Adrenal gland (tissue), 12 donors: Measurements from ENCODE around the gene SIM1. TPM values are rescaled to one million over a fixed set of nuclear protein-coding genes. Genes with fewer than 3 reads are reported as not detected.

ENCODE experiments used
- DNase-seq, 7 donors: peaks; one replicate each; pipeline ENCODE4 v3.0.0-alpha.2; 2019 to 2020
- H3K27ac ChIP-seq, 5 donors: fragments of 200-600 bp; sonication (generic) in 4 of 5; 1 replicate in 3 of 5; 2 replicates in 2 of 5; pipeline versions ENCODE4 v1.5.1 to v1.8.0; 2016 to 2020; ENCODE audit warnings: mild to moderate bottlenecking in 1 of 5
- H3K27me3 ChIP-seq: fragments of 200-600 bp; 2 replicates; pipeline ENCODE4 v1.8.0; 2021
- H3K36me3 ChIP-seq, 2 donors: fragments of 200-600 bp; replicated peaks in 1 of 2; 1 replicate in 1 of 2; 2 replicates in 1 of 2; pipeline versions ENCODE4 v1.5.1 to v1.8.0; 2018 to 2022
- H3K4me1 ChIP-seq, 2 donors: fragments of 200-600 bp; replicated peaks in 1 of 2; 1 replicate in 1 of 2; 2 replicates in 1 of 2; pipeline versions ENCODE4 v1.5.1 to v1.8.0; 2018 to 2021
- H3K4me3 ChIP-seq, 4 donors: fragments of 200-600 bp; sonication (generic) in 3 of 4; one replicate each; pipeline ENCODE4 v1.5.1; 2016 to 2018
- H3K9me3 ChIP-seq, 3 donors: fragments of 200-600 bp; sonication (generic) in 1 of 3; replicated peaks in 1 of 3; 1 replicate in 2 of 3; 2 replicates in 1 of 3; pipeline versions ENCODE4 v1.5.1 to v1.8.0; 2016 to 2021
- CTCF ChIP-seq, 6 experiments: fragments of 450-650 bp in 4 of 6; fragments of 200-600 bp in 2 of 6; sonication (generic) in 1 of 6; IDR thresholded peaks; 1 replicate in 5 of 6; 2 replicates in 1 of 6; pipeline versions ENCODE4 v1.5.1 to v1.8.0; 2016 to 2021; ENCODE audit warnings: antibody characterized with exemption in 6 of 6, mild to moderate bottlenecking in 2 of 6, moderate library complexity in 1 of 6
- POLR2A ChIP-seq, 2 donors: fragments of 450-650 bp; IDR thresholded peaks; one replicate each; pipeline ENCODE4 v1.6.1; 2017; ENCODE audit warnings: antibody characterized with exemption in 2 of 2, mild to moderate bottlenecking in 2 of 2, moderate library complexity in 1 of 2
- WGBS, 4 donors: extraction: QIAGEN DNeasy Blood & Tissue Kit in 2 of 4; methylation state at CpG; one replicate each; pipeline versions ENCODE4 v1.1.5 to v1.1.7; 2013 to 2017; 5-methylcytosine and 5-hydroxymethylcytosine counted together
- intact Hi-C, 2 donors: fragments of 100-400 bp; cut with DNase I; formaldehyde crosslinking; loops; one replicate each; pipeline versions ENCODE4 v1.14.1 to v1.15.0; 2022 to 2023
- polyA plus RNA-seq, 3 donors: library from polyadenylated mRNA; stranded (reverse); fragments of 200-250 nt in 2 of 3; fragments of 350-450 nt in 1 of 3; fragmentation: Illumina TruSeq in 1 of 3; extraction: RNeasy Lipid Tissue Mini Kit (QIAGEN cat#74804) in 1 of 3; gene quantifications; one replicate each; pipeline ENCODE4 v1.2.3, GENCODE V29; 2013 to 2014
- total RNA-seq, 9 donors: library from RNA; depleted of rRNA in 4 of 9; stranded (reverse); fragments of >200 nt in 4 of 9; fragments of 120-200 nt in 1 of 9; fragmentation: NEBNext Ultra II Directional in 1 of 9; extraction: Animal tissue kit (Norgen Biotek cat#: 25700) in 1 of 9; gene quantifications; one replicate each; pipeline versions ENCODE4 v1.1.0 to v1.2.4, GENCODE V29; 2013 to 2023
- donor health status: healthy with polysubstance abuse.
- donor health status: Bipolar disorder and iron deficiency.
- donor health status: DM: yes; HTN: yes; CAD: no.
- donor health status: DM: no; HTN: no; CAD: no.
- donor health status: DM: no; HTN: no; CAD: no.
- donor health status: DM: yes; HTN: yes; CAD: no.

SIM1 gene
- total and polyA plus RNA-seq, 12 donors = not detected

- intact Hi-C loops = no loop called here
Measured at GRCh38 chr6:100412872-100413271, 51.8 kb downstream of the SIM1 start.

DNA sequence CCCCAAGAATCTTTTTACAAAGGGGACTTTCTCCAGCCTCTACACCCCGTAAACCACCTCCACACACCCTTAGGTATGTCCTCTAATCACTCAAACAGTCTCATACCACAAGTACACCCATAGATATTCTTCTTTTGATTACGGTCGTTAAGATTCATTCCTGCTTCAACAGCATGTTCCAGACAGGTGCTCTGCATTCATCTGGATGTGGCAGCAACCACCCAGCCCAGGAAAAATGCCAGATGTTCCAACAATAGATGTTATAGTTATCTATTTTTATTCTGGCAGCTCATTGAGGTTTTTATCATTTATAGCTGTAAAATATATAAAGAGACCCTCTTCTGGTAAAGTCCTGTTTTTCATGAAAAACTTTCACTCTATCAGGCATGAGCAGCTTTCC lies 60.7 kb downstream of the SIM1 start:
- TF ChIP-seq CTCF (IDR thresholded peaks at IDR 0.05) (no peak), POLR2A (IDR thresholded peaks at IDR 0.05) (no peak)
- H3K4me1 ChIP-seq = no peaks in the 10 kb centered on the region
- H3K27me3 ChIP-seq = no peaks in the 10 kb centered on the region
- intact Hi-C loops = no loop called here
- no peak overlapping the region for H3K27ac ChIP-seq
- H3K4me3 ChIP-seq = no peak overlapping the region
- H3K36me3 ChIP-seq = no peaks in the 10 kb centered on the region
- no peak for DNase-seq
- H3K9me3 ChIP-seq = no peaks in the 10 kb centered on the region
- WGBS, 4 donors = 60 to 66% (median 63%) methylated on average over 3 of the region's 3 CpGs

More at GRCh38 chr6:100412872-100413271, 51.8 kb downstream of the SIM1 start:
- no peaks in the 10 kb centered on the region for H3K4me1 ChIP-seq
- DNase-seq = no peak
- H3K36me3 ChIP-seq = no peaks in the 10 kb centered on the region
- H3K27me3 ChIP-seq = peaks cover 8% of the 10 kb centered on the region
- no peak for TF ChIP-seq CTCF (IDR thresholded peaks at IDR 0.05)
- TF ChIP-seq POLR2A (IDR thresholded peaks at IDR 0.05) = no peak
- 77 to 85% (median 82%) methylated on average over 4 of the region's 4 CpGs for WGBS, 4 donors
- H3K27ac ChIP-seq = no peak overlapping the region
- no peak overlapping the region for H3K4me3 ChIP-seq
- no peaks in the 10 kb centered on the region for H3K9me3 ChIP-seq

- no peak for DNase-seq
- Histone ChIP-seq H3K4me3 (no peak overlapping the region), H3K27ac (no peak overlapping the region), H3K27me3 (no peaks in the 10 kb centered on the region), H3K9me3 (no peaks in the 10 kb centered on the region), H3K4me1 (no peaks in the 10 kb centered on the region), H3K36me3 (no peaks in the 10 kb centered on the region)
- TF ChIP-seq POLR2A (IDR thresholded peaks at IDR 0.05) = no peak
- TF ChIP-seq CTCF (IDR thresholded peaks at IDR 0.05) = no peak
- intact Hi-C loops = no loop called here
- 88 to 91% (median 91%) methylated on average over 21 to 23 of the region's 23 CpGs for WGBS, 4 donors
Measured at GRCh38 chr6:100393493-100393892, 71.2 kb downstream of the SIM1 start.

DNA sequence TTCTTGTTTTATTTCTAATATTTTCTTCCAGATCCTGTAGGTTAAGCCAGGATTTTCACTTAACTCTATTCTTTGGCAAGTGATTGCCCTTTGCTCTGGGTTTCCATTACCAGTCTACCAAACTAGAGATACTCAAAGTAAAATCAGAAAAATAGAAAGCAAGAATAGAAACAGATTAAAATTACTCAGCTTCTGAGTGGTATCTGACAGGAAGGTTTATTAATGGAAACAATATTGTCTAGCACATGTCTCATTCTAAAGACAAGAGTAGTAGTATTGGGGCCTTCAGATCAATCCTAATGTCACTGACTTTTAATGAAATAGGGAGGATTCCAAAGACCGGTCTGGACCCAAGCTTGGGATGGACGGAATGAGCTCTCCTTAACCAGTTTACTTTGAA lies 72.3 kb downstream of the SIM1 start:
- no peak overlapping the region for H3K4me3 ChIP-seq
- no peak for TF ChIP-seq POLR2A (IDR thresholded peaks at IDR 0.05)
- TF ChIP-seq CTCF (IDR thresholded peaks at IDR 0.05) = no peak
- H3K4me1 ChIP-seq = no peaks in the 10 kb centered on the region
- no peaks in the 10 kb centered on the region for H3K36me3 ChIP-seq
- H3K27me3 ChIP-seq = no peaks in the 10 kb centered on the region
- DNase-seq = no peak
- H3K9me3 ChIP-seq = no peaks in the 10 kb centered on the region
- 79 to 90% (median 87%) methylated on average over 2 of the region's 2 CpGs for WGBS, 4 donors
- no peak overlapping the region for H3K27ac ChIP-seq
- intact Hi-C loops = no loop called here
